GM12874 (cell line): ENCODE measurements around the gene UBAC1.

Source experiments
- TF ChIP-seq, protein P1 (sequence below): IDR thresholded peaks from 2 replicates; pipeline ENCODE4 v1.5.1; 2011; ENCODE audit warnings: low read depth, mild to moderate bottlenecking, control low read depth, low read length, moderate library complexity; ENCODE audit not compliant: insufficient read depth

Gene UBAC1

DNA sequence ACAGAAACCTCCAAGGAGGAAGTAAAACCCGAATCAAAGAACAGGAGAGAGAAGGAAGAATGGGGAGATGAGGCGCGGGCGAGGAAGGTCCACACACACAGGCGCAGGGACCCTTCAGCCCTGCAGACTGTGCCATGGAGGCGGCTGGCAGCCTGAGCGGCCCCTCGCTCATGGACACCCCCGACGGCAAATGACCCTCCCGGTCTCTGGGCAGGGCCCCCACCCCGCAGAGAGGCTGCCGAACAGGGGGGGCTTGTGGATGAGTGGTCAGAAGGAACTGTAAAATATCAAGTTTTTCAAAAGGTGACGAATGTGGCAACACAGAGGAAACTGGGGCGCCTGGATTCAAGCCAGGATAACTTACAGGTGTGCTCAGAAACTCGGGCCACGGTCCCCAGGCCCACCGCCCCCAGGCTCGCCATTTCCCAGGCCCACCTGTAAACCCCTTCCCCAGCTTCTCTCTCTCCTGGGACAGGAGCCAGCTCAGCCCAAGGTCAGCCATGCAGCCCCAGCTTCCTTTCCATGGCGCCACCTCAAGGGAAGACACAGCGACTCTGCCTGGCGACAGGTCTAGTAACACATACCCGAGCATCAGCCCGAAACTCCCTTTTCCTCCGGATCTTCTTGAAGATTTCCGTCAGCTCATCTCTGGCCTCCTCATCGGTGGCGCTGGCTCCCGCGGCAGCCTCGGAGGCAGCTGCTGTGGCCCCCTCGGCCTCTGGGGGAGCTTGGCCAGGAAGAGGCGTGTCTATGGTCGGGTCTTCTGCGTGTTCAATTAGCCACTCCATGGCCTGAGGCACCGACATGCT lies 16.5 kb downstream of the UBAC1 start:
- TF ChIP-seq, protein P1, sequence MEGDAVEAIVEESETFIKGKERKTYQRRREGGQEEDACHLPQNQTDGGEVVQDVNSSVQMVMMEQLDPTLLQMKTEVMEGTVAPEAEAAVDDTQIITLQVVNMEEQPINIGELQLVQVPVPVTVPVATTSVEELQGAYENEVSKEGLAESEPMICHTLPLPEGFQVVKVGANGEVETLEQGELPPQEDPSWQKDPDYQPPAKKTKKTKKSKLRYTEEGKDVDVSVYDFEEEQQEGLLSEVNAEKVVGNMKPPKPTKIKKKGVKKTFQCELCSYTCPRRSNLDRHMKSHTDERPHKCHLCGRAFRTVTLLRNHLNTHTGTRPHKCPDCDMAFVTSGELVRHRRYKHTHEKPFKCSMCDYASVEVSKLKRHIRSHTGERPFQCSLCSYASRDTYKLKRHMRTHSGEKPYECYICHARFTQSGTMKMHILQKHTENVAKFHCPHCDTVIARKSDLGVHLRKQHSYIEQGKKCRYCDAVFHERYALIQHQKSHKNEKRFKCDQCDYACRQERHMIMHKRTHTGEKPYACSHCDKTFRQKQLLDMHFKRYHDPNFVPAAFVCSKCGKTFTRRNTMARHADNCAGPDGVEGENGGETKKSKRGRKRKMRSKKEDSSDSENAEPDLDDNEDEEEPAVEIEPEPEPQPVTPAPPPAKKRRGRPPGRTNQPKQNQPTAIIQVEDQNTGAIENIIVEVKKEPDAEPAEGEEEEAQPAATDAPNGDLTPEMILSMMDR = no peak

DNA sequence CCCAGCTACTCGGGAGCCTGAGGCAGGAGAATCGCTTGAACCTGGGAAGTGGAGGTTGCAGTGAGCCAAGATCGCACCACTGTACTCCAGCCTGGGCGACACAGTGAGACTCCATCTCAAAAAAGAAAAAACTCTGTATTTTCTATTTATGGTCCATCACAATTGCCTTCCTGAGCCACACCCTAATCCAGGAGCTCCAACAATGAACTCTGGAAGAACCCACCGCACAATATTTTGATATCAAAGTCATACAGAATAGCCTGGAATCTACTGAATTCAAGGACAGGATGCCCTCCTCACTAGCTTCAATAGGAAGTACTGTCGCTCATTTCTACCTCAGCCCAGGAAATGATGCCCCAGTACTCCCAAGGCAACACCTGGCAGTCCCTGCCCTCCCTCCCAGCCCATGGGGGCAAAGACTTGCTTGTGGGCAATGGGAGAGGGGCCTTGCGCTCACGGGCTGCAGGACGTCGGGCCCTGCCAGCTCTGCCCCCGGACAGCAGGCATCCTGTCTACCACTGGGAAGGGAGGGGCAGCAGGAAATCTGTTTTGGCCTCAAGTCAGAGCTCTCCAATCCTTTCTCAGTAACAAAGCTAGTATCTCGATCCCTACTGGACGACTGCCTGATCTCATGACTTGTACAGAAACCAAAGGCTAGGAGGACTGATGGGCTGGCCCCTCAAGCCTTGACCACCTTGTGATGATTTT lies 19.7 kb downstream of the UBAC1 start:
- TF ChIP-seq, protein P1 = no peak

DNA sequence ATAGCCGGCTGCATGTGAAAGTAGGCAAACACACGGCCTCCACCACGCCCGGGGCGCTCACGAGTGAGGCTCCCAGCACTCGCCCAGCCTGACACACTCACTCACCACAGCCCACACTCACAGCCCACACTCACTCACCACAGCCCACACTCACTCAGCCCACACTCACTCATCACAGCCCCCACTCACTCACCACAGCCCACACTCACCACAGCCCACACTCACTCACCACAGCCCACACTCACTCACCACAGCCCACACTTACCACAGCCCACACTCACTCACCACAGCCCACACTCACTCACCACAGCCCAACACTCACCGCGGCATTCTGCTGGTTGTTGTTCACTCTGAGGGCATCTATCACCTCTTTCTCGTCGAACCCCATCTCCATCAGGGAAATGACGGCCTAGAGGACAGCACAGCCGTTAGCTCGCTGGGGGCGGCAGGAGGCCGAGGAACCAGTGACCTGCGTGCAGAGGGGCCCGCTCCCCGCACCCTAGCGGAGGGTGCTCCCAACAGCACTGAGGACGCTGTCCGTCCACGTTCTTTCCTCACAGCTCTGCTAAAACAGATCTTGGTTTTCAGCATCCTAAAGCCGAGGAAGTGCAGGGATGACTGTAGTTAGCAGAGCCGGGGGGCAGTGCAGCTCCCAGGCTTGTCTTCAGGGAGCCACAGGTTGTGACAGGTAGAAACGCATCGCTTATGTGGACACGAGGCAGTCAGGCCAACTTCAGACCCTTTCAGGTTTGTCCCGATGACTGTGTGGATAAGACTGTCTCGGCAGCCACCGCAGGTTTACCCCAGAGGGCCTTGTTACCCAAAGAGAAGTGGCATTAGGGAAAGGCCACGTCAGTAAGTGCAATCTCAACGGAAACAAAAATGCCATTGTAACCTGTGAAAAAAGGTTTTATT lies 21.6 kb downstream of the UBAC1 start:
- TF ChIP-seq, protein P1 = no peak

DNA sequence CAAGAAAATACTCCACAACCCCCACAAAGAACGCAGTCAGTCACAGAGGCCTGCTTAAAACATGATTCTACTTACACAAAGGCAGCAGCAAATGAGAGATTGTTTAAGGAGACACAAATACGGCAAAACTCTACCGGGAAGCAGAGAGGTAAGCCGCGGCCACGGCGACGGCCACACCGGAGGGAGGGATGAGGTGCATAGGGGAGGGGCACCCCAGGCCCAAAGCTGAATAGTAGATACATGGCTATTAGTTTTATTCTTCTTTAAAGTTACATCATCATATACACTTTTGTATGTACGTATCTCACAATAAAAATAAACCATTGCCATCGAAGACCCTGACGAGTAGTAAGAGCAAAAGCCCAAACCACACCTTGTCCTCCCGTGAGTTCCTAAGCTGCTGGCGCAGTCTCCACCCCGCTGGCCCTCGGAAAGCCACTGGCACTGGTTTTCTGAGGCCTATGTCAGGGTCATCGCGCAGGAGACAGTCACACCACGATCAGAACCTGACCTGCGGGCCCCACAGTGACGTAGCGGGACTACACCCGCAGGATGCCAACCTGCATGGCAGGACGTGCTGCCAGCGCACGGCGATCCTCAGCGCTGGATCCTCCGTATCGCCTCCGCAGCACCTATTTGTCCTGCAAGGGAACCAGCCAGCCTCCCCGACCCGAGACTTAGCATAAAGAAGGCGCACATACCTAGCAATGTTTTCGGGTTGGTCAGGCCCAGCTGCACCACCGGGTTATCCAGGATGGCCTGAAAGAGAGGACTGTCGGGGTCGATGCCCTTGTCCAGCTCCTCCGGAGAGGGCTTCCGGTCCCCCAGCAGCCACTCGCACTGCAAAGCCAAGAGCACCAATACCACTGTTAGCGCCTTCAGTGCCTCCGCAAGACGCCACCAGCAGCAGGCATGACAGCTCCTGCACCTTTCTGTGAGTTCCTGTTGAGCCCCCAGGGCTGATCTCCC lies 23.4 kb downstream of the UBAC1 start:
- TF ChIP-seq, protein P1 = no peak

DNA sequence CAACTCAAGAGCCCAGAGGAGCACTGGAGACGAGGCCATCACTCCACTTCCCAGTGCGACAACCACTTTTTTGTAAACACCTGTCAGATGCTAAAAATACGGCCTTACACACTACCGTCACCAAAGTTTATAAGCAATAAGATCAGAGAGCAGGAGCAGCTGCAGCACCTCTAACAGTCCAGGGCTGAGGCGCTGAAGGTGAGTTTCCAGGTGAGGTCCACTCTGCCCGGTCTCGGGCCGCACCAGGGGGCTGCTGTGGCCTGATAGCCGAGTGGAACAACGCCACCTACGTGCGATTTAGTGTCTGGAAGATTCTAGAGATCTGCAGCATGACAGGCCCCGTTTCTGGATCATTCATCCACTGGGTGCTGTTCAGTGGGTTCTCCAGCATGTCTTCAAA lies 28.1 kb downstream of the UBAC1 start:
- TF ChIP-seq, protein P1 = no peak

DNA sequence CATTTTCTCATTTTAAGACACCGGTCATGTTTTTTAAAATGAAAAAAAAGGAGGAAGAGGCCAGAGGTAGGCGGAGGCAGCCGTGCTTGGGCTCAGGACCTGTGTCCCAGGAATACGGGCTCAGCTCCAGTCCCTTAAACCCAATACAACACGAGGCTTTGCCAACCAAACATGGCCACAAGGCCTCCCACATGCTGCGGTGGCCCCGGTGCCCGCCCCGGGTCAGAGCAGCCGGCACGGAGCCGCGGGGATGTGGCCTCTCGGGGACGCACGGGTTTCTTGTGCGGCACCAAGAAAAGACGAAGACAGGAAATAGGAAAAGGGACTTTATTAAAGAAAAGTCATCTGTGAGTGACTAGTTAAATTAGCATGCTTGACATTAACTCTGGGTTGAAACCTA lies 28.5 kb downstream of the UBAC1 start:
- TF ChIP-seq, protein P1 = no peak
